KOPT-K1 (cell line): ENCODE data around the gene UNC79.

Experiments
- H3K27ac ChIP-seq: fragments of 200-600 bp; sonication (generic); 2 replicates; pipeline ENCODE4 v1.5.1; 2016; ENCODE audit warnings: antibody characterized with exemption, mild to moderate bottlenecking, low read depth, low read length; ENCODE audit not compliant: poor library complexity, severe bottlenecking
- H3K36me3 ChIP-seq: fragments of 200-600 bp; sonication (generic); 2 replicates; pipeline ENCODE4 v1.5.1; 2017; ENCODE audit warnings: antibody characterized with exemption, mild to moderate bottlenecking, low read length, moderate library complexity; ENCODE audit not compliant: insufficient read depth
- H3K9me3 ChIP-seq: fragments of 200-600 bp; sonication (generic); 2 replicates; pipeline ENCODE4 v1.5.1; 2017; ENCODE audit warnings: antibody characterized with exemption, low read length, mild to moderate bottlenecking; ENCODE audit not compliant: insufficient read depth, poor library complexity, severe bottlenecking

The UNC79 gene

GRCh38 chr14:93686268-93686667 is 255.5 kb downstream of the UNC79 start:
- Histone ChIP-seq H3K27ac (no peak overlapping the region), H3K9me3 (no peaks in the 10 kb centered on the region), H3K36me3 (no peaks in the 10 kb centered on the region)

- Histone ChIP-seq H3K9me3 (no peaks in the 10 kb centered on the region), H3K36me3 (no peaks in the 10 kb centered on the region), H3K27ac (no peak overlapping the region)
Measured at GRCh38 chr14:93688239-93688666, 257.5 kb downstream of the UNC79 start.

GRCh38 chr14:93688820-93689219 is 258.1 kb downstream of the UNC79 start:
- H3K36me3 ChIP-seq, result no peaks in the 10 kb centered on the region
- no peak overlapping the region for H3K27ac ChIP-seq
- H3K9me3 ChIP-seq, result no peaks in the 10 kb centered on the region

GRCh38 chr14:93690146-93690545 is 259.4 kb downstream of the UNC79 start:
- H3K9me3 ChIP-seq, result no peaks in the 10 kb centered on the region
- H3K36me3 ChIP-seq, result no peaks in the 10 kb centered on the region
- no peak overlapping the region for H3K27ac ChIP-seq

- Histone ChIP-seq H3K27ac (no peak overlapping the region), H3K36me3 (no peaks in the 10 kb centered on the region), H3K9me3 (no peaks in the 10 kb centered on the region)
Measured at GRCh38 chr14:93691042-93691780, 260.5 kb downstream of the UNC79 start.

- Histone ChIP-seq H3K36me3 (no peaks in the 10 kb centered on the region), H3K9me3 (no peaks in the 10 kb centered on the region), H3K27ac (no peak overlapping the region)
Measured at GRCh38 chr14:93693914-93694313, 263.2 kb downstream of the UNC79 start.

- Histone ChIP-seq H3K9me3 (peaks cover 4% of the 10 kb centered on the region), H3K27ac (no peak overlapping the region), H3K36me3 (no peaks in the 10 kb centered on the region)
Measured at GRCh38 chr14:93700928-93701327, 270.2 kb downstream of the UNC79 start.

- Histone ChIP-seq H3K27ac (no peak overlapping the region), H3K36me3 (no peaks in the 10 kb centered on the region), H3K9me3 (peaks cover 4% of the 10 kb centered on the region)
Measured at GRCh38 chr14:93701562-93701961, 270.8 kb downstream of the UNC79 start.

- Histone ChIP-seq H3K27ac (no peak overlapping the region), H3K36me3 (no peaks in the 10 kb centered on the region), H3K9me3 (peaks cover 4% of the 10 kb centered on the region)
Measured at GRCh38 chr14:93702946-93703345, 272.2 kb downstream of the UNC79 start.

- H3K9me3 ChIP-seq, result peaks cover 4% of the 10 kb centered on the region
- no peaks in the 10 kb centered on the region for H3K36me3 ChIP-seq
- no peak overlapping the region for H3K27ac ChIP-seq
Measured at GRCh38 chr14:93703941-93704340, 273.2 kb downstream of the UNC79 start.

- Histone ChIP-seq H3K27ac (no peak overlapping the region), H3K9me3 (peaks cover 4% of the 10 kb centered on the region), H3K36me3 (no peaks in the 10 kb centered on the region)
Measured at GRCh38 chr14:93705513-93706156, 274.9 kb downstream of the UNC79 start.

GRCh38 chr14:93706360-93706955 is 275.7 kb downstream of the UNC79 start:
- Histone ChIP-seq H3K9me3 (no peaks in the 10 kb centered on the region), H3K36me3 (no peaks in the 10 kb centered on the region), H3K27ac (no peak overlapping the region)

GRCh38 chr14:93707475-93707874 is 276.7 kb downstream of the UNC79 start:
- Histone ChIP-seq H3K9me3 (no peaks in the 10 kb centered on the region), H3K36me3 (no peaks in the 10 kb centered on the region), H3K27ac (no peak overlapping the region)

GRCh38 chr14:93708311-93708734 is 277.6 kb downstream of the UNC79 start:
- no peaks in the 10 kb centered on the region for H3K9me3 ChIP-seq
- H3K36me3 ChIP-seq, result no peaks in the 10 kb centered on the region
- H3K27ac ChIP-seq, result no peak overlapping the region

GRCh38 chr14:93708800-93709199 is 278.1 kb downstream of the UNC79 start:
- Histone ChIP-seq H3K36me3 (no peaks in the 10 kb centered on the region), H3K9me3 (no peaks in the 10 kb centered on the region), H3K27ac (no peak overlapping the region)
